ENCODE measurements around the gene SHROOM1. TPM values are rescaled to one million over a fixed set of nuclear protein-coding genes. Genes with fewer than 3 reads are reported as not detected.
A peak's percentile ranks its signal among the peaks of the same experiment; 100 is the strongest.

SHROOM1 gene
- total and polyA plus RNA-seq, 2 donors (not counting 3 experiments of a cell fraction or from before 2014, with no cell fraction given), result 12.8 to 20.9 TPM

DNA sequence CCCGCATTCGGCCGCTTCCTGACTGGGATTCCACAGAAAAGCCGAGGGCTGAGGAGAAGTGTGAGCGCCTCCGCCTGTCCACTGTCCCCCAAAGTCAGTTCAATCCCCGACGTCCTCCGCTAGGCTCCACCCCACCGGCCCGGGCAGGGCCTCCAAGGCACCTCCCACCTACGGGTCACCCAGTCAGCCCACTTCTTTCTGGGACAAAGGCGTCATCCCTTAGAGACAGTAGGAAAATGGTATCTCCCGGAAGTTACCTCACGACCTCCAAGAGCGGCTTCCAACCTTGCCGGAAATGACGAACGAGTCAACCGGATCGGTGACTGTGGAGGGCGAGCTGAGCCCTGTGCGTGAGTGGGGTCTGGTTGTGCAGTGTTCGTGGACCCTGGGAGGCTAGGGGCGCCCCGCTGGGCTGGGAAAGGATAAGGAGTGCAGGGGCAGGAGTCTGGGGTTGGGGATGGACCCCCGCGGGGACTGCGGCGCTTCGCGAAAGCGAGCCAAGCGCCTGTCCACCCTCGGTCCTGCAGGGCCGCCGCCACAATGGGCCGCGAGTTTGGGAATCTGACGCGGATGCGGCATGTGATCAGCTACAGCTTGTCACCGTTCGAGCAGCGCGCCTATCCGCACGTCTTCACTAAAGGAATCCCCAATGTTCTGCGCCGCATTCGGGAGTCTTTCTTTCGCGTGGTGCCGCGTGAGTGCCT is 36.0 kb upstream of the SHROOM1 start, which contains the start of the genes GDF9 and UQCRQ:
Gene GDF9 (minus strand): TSS at position 128 of the 704 bp plus-strand sequence. CDS start 1,936 bp downstream, outside the sequence.
Gene UQCRQ (plus strand): TSS at position 301 of the 704 bp plus-strand sequence. CDS start 240 bp downstream, at position 541.
- FAIRE-seq (peak; percentile 99), DNase-seq (ENCODE audit: low read depth, low spot score) (peak; percentile 99)
- H3K27me3 ChIP-seq (ENCODE audit: control insufficient read depth in 2 of 2, insufficient read depth in 2 of 2, low read length in 2 of 2), result peaks cover 0 to 6% of the 10 kb centered on the region in 2 experiments
- POLR2A ChIA-PET, result interaction anchor here (1.2 to 1.3 kb wide), 2 partner anchors 12 to 37 kb away, joined by 3 to 4 read pairs; no protein-coding TSS in a partner anchor
- H4K20me1 ChIP-seq (replicated peaks; ENCODE audit: control insufficient read depth, extremely low read depth, insufficient read depth, low read length), result no peaks in the 10 kb centered on the region
- dilution Hi-C loops (cut with MboI; ENCODE audit: extremely low pct_ligation_motif_present, low sequenced_read_pairs), result no loop called here
- peak within 1 kb of the TSS; percentile 38 for H2AFZ ChIP-seq (ENCODE audit: low read depth, low read length)
- TF ChIP-seq, protein P1, sequence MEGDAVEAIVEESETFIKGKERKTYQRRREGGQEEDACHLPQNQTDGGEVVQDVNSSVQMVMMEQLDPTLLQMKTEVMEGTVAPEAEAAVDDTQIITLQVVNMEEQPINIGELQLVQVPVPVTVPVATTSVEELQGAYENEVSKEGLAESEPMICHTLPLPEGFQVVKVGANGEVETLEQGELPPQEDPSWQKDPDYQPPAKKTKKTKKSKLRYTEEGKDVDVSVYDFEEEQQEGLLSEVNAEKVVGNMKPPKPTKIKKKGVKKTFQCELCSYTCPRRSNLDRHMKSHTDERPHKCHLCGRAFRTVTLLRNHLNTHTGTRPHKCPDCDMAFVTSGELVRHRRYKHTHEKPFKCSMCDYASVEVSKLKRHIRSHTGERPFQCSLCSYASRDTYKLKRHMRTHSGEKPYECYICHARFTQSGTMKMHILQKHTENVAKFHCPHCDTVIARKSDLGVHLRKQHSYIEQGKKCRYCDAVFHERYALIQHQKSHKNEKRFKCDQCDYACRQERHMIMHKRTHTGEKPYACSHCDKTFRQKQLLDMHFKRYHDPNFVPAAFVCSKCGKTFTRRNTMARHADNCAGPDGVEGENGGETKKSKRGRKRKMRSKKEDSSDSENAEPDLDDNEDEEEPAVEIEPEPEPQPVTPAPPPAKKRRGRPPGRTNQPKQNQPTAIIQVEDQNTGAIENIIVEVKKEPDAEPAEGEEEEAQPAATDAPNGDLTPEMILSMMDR (IDR thresholded peaks at IDR 0.05; ENCODE audit: extremely low read depth in 1 of 2, insufficient read depth in 1 of 2, low read depth in 1 of 2, low read length in 2 of 2), result peak in 1 of 2 donors; percentile 43
- TF ChIP-seq POLR2AphosphoS5 (IDR thresholded peaks at IDR 0.05; ENCODE audit: insufficient read depth, low read depth, low read length) (peak; percentile 89), FOS (IDR thresholded peaks at IDR 0.05; ENCODE audit: borderline replicate concordance, insufficient read depth, low read length) (peak; percentile 29), EZH2 (IDR thresholded peaks at IDR 0.05; ENCODE audit: borderline replicate concordance, low read depth, low read length, severe bottlenecking) (no peak), MYC (IDR thresholded peaks at IDR 0.05; ENCODE audit: low read depth, low read length) (no peak), JUN (IDR thresholded peaks at IDR 0.05; ENCODE audit: borderline replicate concordance, insufficient read depth, insufficient read length, low read depth) (peak; percentile 40), POLR2A (IDR thresholded peaks at IDR 0.05; ENCODE audit: low read depth, low read length) (peak; percentile 94), GATA2 (IDR thresholded peaks at IDR 0.05; ENCODE audit: insufficient read depth, insufficient read length, low read depth, low read length) (no peak)
- TF ChIP-seq, protein P2, sequence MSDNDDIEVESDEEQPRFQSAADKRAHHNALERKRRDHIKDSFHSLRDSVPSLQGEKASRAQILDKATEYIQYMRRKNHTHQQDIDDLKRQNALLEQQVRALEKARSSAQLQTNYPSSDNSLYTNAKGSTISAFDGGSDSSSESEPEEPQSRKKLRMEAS (IDR thresholded peaks at IDR 0.05; ENCODE audit: insufficient read depth, insufficient read length), result peak; percentile 61
- peaks cover 10% of the 10 kb centered on the region for H3K79me2 ChIP-seq (ENCODE audit: control insufficient read depth, insufficient read depth, low read length)
- H3K9me3 ChIP-seq (replicated peaks; ENCODE audit: control insufficient read depth, insufficient read depth, low read length), result no peaks in the 10 kb centered on the region
- H3K9me1 ChIP-seq (replicated peaks; ENCODE audit: control insufficient read depth, extremely low read depth, insufficient read depth, low read length), result no peaks in the 10 kb centered on the region
- BruUV-seq (replicated peaks), result no TSS peak
- peak within 1 kb of the TSS; percentile 87 for H3K4me2 ChIP-seq (ENCODE audit: insufficient read depth, low read length)
- peak within 1 kb of the TSS; percentile 82 for H3K9ac ChIP-seq (replicated peaks; ENCODE audit: extremely low read depth, insufficient read depth, low read length)
- H3K4me1 ChIP-seq (ENCODE audit: control insufficient read depth, extremely low read depth, insufficient read depth, low read length), result peaks cover 12% of the 10 kb centered on the region
- peak within 1 kb of the TSS; percentile 78 for H3K27ac ChIP-seq (ENCODE audit: insufficient read depth, low read depth, low read length)
- H3K36me3 ChIP-seq (ENCODE audit: control insufficient read depth in 2 of 2, extremely low read depth in 1 of 2, insufficient read depth in 2 of 2, low read length in 2 of 2), result no peaks in the 10 kb centered on the region
- CTCF ChIA-PET, result interaction anchor here (0.6 to 4.6 kb wide), 13 partner anchors 10 to 340 kb away, joined by 3 to 36 read pairs (median 4); partner anchors contain the start of gene SHROOM1
- intact Hi-C loops (cut with micrococcal nuclease), result loop anchor here (1.0 to 5.0 kb wide), 5 partner anchors 17 to 479 kb away; partner anchors contain the start of genes KIF3A and SHROOM1
- peak within 1 kb of the TSS; percentile 14 to 89 (median 76) for H3K4me3 ChIP-seq (replicated peaks in 1 of 3; ENCODE audit: insufficient read depth in 1 of 3, low read depth in 1 of 3, low read length in 3 of 3)
